Keratinocyte (primary cell): Measurements from ENCODE around the gene NAP1L5. TPM values are rescaled to one million over a fixed set of nuclear protein-coding genes. Genes with fewer than 3 reads are reported as not detected.

ENCODE experiments used
- DNase-seq: peaks from one replicate; pipeline ENCODE4 v3.0.0-alpha.2; 2011; ENCODE audit warnings: low read depth, missing footprints, low spot score
- FAIRE-seq: peaks from 2 replicates; lab custom pipeline; 2011; peaks lifted over from hg19 to GRCh38; lab: Jason Lieb, UNC
- H2AFZ ChIP-seq: 2 replicates; pipeline ENCODE4 v1.6.0; 2012; ENCODE audit warnings: low read length, control low read depth, inconsistent platforms; ENCODE audit not compliant: control insufficient read depth
- H3K27ac ChIP-seq: 2 replicates; pipeline ENCODE4 v1.5.1; 2011; ENCODE audit warnings: low read length; ENCODE audit not compliant: control insufficient read depth, insufficient read depth
- H3K27me3 ChIP-seq: 3 replicates; pipeline ENCODE4 v1.6.0; 2011; ENCODE audit warnings: low read length; ENCODE audit not compliant: control insufficient read depth, insufficient read depth; ENCODE audit errors: extremely low read depth
- H3K36me3 ChIP-seq, 2 experiments: 2 replicates in 1 of 2; 3 replicates in 1 of 2; pipeline ENCODE4 v1.5.1; 2011; ENCODE audit warnings: low read length in 2 of 2, mild to moderate bottlenecking in 1 of 2; ENCODE audit not compliant: control insufficient read depth in 2 of 2, insufficient read depth in 2 of 2; ENCODE audit errors: extremely low read depth in 1 of 2
- H3K4me1 ChIP-seq: 3 replicates; pipeline ENCODE4 v1.5.1; 2011; ENCODE audit warnings: low read length; ENCODE audit not compliant: control insufficient read depth, insufficient read depth; ENCODE audit errors: extremely low read depth
- H3K4me2 ChIP-seq: 3 replicates; pipeline ENCODE4 v1.6.0; 2011; ENCODE audit warnings: low read depth, low read length; ENCODE audit not compliant: control insufficient read depth, insufficient read depth; ENCODE audit errors: extremely low read depth
- H3K4me3 ChIP-seq, 3 experiments: fragments of 200-600 bp in 1 of 3; sonication (generic) in 1 of 3; 2 replicates in 2 of 3; 3 replicates in 1 of 3; pipeline ENCODE4 v1.5.1; 2011 to 2016; ENCODE audit warnings: low read length in 3 of 3, mild to moderate bottlenecking in 3 of 3, control low read depth in 2 of 3, inconsistent platforms in 1 of 3, low read depth in 1 of 3, mixed read lengths in 1 of 3, mixed run types in 1 of 3, moderate library complexity in 1 of 3; ENCODE audit not compliant: control insufficient read depth in 2 of 3, insufficient read depth in 2 of 3; ENCODE audit errors: extremely low read depth in 1 of 3
- H3K79me2 ChIP-seq: 2 replicates; pipeline ENCODE4 v1.6.0; 2012; ENCODE audit warnings: low read length; ENCODE audit not compliant: control insufficient read depth, insufficient read depth
- H3K9ac ChIP-seq: 3 replicates; pipeline ENCODE4 v1.6.0; 2011; ENCODE audit warnings: low read length; ENCODE audit not compliant: control insufficient read depth, insufficient read depth; ENCODE audit errors: extremely low read depth
- H3K9me1 ChIP-seq: 3 replicates; pipeline ENCODE4 v1.6.0; 2011; ENCODE audit warnings: low read length; ENCODE audit not compliant: control insufficient read depth, insufficient read depth; ENCODE audit errors: extremely low read depth
- H3K9me3 ChIP-seq: 2 replicates; pipeline ENCODE4 v1.5.1; 2012; ENCODE audit warnings: low read depth, low read length; ENCODE audit not compliant: control insufficient read depth
- H4K20me1 ChIP-seq: 3 replicates; pipeline ENCODE4 v1.6.0; 2011; ENCODE audit warnings: low read length; ENCODE audit not compliant: control insufficient read depth, insufficient read depth; ENCODE audit errors: extremely low read depth
- CTCF ChIP-seq, 3 experiments: IDR thresholded peaks in 1 of 3; conservative IDR thresholded peaks in 1 of 3; optimal IDR thresholded peaks in 1 of 3; 2 replicates in 2 of 3; 3 replicates in 1 of 3; pipeline versions ENCODE3 to v1.5.1; 2011; ENCODE audit warnings: low read length in 3 of 3, mild to moderate bottlenecking in 3 of 3, moderate library complexity in 2 of 3, control low read depth in 1 of 3, inconsistent platforms in 1 of 3; ENCODE audit not compliant: insufficient read depth in 2 of 3; ENCODE audit errors: extremely low read depth in 1 of 3
- EZH2 ChIP-seq: IDR thresholded peaks from one replicate; pipeline ENCODE4 v1.6.1; 2012; ENCODE audit warnings: inconsistent platforms, mild to moderate bottlenecking, low read length, moderate library complexity
- dilution Hi-C: fragments of 300-500 bp; cut with MboI; formaldehyde crosslinking; loops from one replicate; pipeline ENCODE4 v1.7.0; 2020; ENCODE audit warnings: low sequenced_read_pairs; ENCODE audit not compliant: extremely low pct_ligation_motif_present
- polyA plus RNA-seq, 5 experiments: library from polyadenylated mRNA; depleted of rRNA in 3 of 5; stranded (reverse) in 3 of 5; stranded (forward) in 1 of 5; unstranded in 1 of 5; fragments of >200 nt; gene quantifications; 1 replicate in 1 of 5; 2 replicates in 3 of 5; 3 replicates in 1 of 5; pipeline versions ENCODE4 v1.2.1 to v1.2.3, GENCODE V29; 2011 to 2012; ENCODE audit warnings: missing spikeins in 2 of 5, low read depth in 1 of 5, low replicate concordance in 1 of 5

The NAP1L5 gene
- polyA plus RNA-seq, 1 donor (not counting 4 experiments of a cell fraction or from before 2014, with no cell fraction given): 1.8 TPM

GRCh38 chr4:88722276-88722780 is 24.7 kb upstream of the NAP1L5 start:
- dilution Hi-C loops: no loop called here
- no peak for DNase-seq
- Histone ChIP-seq H3K27ac (no peak overlapping the region), H3K4me1 (no peaks in the 10 kb centered on the region), H4K20me1 (no peaks in the 10 kb centered on the region), H3K79me2 (no peaks in the 10 kb centered on the region), H3K36me3 (peaks cover 12 to 31% of the 10 kb centered on the region in 2 experiments), H3K9me3 (no peaks in the 10 kb centered on the region), H3K27me3 (no peaks in the 10 kb centered on the region), H3K4me3 (no peak overlapping the region), H2AFZ (no peak overlapping the region), H3K4me2 (no peak overlapping the region), H3K9ac (no peak overlapping the region), H3K9me1 (no peaks in the 10 kb centered on the region)
- FAIRE-seq: no peak
- no peak for TF ChIP-seq EZH2
- TF ChIP-seq CTCF (optimal IDR thresholded peaks at IDR 0.05 in 1 of 3, IDR thresholded peaks at IDR 0.05 in 1 of 3, conservative IDR thresholded peaks at IDR 0.05 in 1 of 3; ENCODE audit: extremely low read depth in 1 of 3, insufficient read depth in 2 of 3, low read length in 3 of 3): no peak

- Histone ChIP-seq H3K9ac (no peak overlapping the region), H3K4me3 (no peak overlapping the region), H3K27ac (no peak overlapping the region), H3K9me1 (no peaks in the 10 kb centered on the region), H2AFZ (no peak overlapping the region), H3K36me3 (peaks cover 12 to 29% of the 10 kb centered on the region in 2 experiments), H3K4me1 (no peaks in the 10 kb centered on the region), H3K4me2 (no peak overlapping the region), H4K20me1 (no peaks in the 10 kb centered on the region), H3K27me3 (no peaks in the 10 kb centered on the region), H3K9me3 (no peaks in the 10 kb centered on the region), H3K79me2 (no peaks in the 10 kb centered on the region)
- dilution Hi-C loops: no loop called here
- TF ChIP-seq CTCF (optimal IDR thresholded peaks at IDR 0.05 in 1 of 3, IDR thresholded peaks at IDR 0.05 in 1 of 3, conservative IDR thresholded peaks at IDR 0.05 in 1 of 3; ENCODE audit: extremely low read depth in 1 of 3, insufficient read depth in 2 of 3, low read length in 3 of 3): no peak
- TF ChIP-seq EZH2: no peak
- no peak for FAIRE-seq
- DNase-seq: no peak
Observed at GRCh38 chr4:88720451-88721428, 23.1 kb upstream of the NAP1L5 start.
